Liver (tissue), 3 donors: Measurements from ENCODE around the gene PHLPP1.

Experiments
- CTCF ChIP-seq: fragments of 150-350 bp; IDR thresholded peaks from 2 replicates; pipeline ENCODE4 v1.5.1; 2017; ENCODE audit warnings: improper control_type of control experiment, low read depth, low read length; ENCODE audit not compliant: missing input control
- JUND ChIP-seq, 2 donors: IDR thresholded peaks; 2 replicates each; pipeline ENCODE4 v1.6.1; 2016; ENCODE audit warnings: antibody characterized with exemption in 2 of 2
- TF ChIP-seq, protein P1 (sequence below): IDR thresholded peaks from 2 replicates; pipeline ENCODE4 v1.6.1; 2016; ENCODE audit warnings: antibody characterized with exemption
- donor health status: healthy.
- donor health status: healthy.

GRCh38 chr18:62784966-62785413 is 69.6 kb downstream of the PHLPP1 start:
- TF ChIP-seq JUND (IDR thresholded peaks at IDR 0.05), result no peak
- TF ChIP-seq CTCF, result no peak
- TF ChIP-seq, protein P1, sequence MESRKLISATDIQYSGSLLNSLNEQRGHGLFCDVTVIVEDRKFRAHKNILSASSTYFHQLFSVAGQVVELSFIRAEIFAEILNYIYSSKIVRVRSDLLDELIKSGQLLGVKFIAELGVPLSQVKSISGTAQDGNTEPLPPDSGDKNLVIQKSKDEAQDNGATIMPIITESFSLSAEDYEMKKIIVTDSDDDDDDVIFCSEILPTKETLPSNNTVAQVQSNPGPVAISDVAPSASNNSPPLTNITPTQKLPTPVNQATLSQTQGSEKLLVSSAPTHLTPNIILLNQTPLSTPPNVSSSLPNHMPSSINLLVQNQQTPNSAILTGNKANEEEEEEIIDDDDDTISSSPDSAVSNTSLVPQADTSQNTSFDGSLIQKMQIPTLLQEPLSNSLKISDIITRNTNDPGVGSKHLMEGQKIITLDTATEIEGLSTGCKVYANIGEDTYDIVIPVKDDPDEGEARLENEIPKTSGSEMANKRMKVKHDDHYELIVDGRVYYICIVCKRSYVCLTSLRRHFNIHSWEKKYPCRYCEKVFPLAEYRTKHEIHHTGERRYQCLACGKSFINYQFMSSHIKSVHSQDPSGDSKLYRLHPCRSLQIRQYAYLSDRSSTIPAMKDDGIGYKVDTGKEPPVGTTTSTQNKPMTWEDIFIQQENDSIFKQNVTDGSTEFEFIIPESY, result no peak
